LNCAP (cell line): ENCODE results near the gene TAS2R60.

Experiments used
- CTCF ChIP-seq: fragments of 450-650 bp; IDR thresholded peaks from 2 replicates; pipeline ENCODE4 v1.5.1; 2017; ENCODE audit warnings: mild to moderate bottlenecking

The TAS2R60 gene

GRCh38 chr7:143452495-143452894 lies 9.2 kb downstream of the TAS2R60 start:
- no peak for TF ChIP-seq CTCF

- no peak for TF ChIP-seq CTCF
These were observed 10.9 kb downstream of the TAS2R60 start for GRCh38 chr7:143454091-143454680.

- no peak for TF ChIP-seq CTCF
These were observed 12.2 kb downstream of the TAS2R60 start for GRCh38 chr7:143455491-143455890.

GRCh38 chr7:143455942-143456341 lies 12.7 kb downstream of the TAS2R60 start:
- TF ChIP-seq CTCF, result no peak

GRCh38 chr7:143456992-143457793 lies 13.9 kb downstream of the TAS2R60 start:
- no peak for TF ChIP-seq CTCF

GRCh38 chr7:143458263-143458662 lies 15.0 kb downstream of the TAS2R60 start:
- TF ChIP-seq CTCF, result no peak

- TF ChIP-seq CTCF, result no peak
These were observed 15.4 kb downstream of the TAS2R60 start for GRCh38 chr7:143458681-143459080.
